Measurements from ENCODE around the gene GABRA5.

DNA sequence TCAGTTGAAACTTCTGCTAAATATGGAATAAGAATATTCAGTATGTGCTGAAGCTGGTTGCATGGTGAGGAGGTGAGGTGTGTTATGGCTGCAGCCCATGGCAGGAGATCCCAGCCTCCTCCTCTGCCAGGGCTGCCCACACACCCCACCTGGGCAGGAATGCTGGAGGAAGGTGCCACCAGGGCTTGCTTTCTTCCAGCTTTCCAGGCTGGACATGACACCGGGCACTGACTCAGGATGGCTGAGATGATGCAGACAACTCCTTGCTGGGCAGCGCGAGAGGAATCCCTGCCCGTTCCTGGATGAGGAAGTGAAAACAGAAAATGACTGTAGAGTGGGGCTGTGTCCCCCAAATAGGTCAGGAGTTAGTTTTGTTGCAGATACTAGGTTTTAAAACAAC is 118.2 kb downstream of the GABRA5 start:
- TF ChIP-seq, protein P1, sequence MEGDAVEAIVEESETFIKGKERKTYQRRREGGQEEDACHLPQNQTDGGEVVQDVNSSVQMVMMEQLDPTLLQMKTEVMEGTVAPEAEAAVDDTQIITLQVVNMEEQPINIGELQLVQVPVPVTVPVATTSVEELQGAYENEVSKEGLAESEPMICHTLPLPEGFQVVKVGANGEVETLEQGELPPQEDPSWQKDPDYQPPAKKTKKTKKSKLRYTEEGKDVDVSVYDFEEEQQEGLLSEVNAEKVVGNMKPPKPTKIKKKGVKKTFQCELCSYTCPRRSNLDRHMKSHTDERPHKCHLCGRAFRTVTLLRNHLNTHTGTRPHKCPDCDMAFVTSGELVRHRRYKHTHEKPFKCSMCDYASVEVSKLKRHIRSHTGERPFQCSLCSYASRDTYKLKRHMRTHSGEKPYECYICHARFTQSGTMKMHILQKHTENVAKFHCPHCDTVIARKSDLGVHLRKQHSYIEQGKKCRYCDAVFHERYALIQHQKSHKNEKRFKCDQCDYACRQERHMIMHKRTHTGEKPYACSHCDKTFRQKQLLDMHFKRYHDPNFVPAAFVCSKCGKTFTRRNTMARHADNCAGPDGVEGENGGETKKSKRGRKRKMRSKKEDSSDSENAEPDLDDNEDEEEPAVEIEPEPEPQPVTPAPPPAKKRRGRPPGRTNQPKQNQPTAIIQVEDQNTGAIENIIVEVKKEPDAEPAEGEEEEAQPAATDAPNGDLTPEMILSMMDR (conservative IDR thresholded peaks at IDR 0.05 in 1 of 2, IDR thresholded peaks at IDR 0.05 in 1 of 2; ENCODE audit: low read depth in 1 of 2, low read length in 2 of 2): no peak
- no peak for TF ChIP-seq EZH2 (IDR thresholded peaks at IDR 0.05; ENCODE audit: low read length, missing control alignments)
